ENCODE measurements around the gene IRF5. TPM values are rescaled to one million over a fixed set of nuclear protein-coding genes. Genes with fewer than 3 reads are reported as not detected.

IRF5 gene
- polyA plus RNA-seq, 1 donor (not counting 4 experiments of a cell fraction or from before 2014, with no cell fraction given) = 0.88 TPM

DNA sequence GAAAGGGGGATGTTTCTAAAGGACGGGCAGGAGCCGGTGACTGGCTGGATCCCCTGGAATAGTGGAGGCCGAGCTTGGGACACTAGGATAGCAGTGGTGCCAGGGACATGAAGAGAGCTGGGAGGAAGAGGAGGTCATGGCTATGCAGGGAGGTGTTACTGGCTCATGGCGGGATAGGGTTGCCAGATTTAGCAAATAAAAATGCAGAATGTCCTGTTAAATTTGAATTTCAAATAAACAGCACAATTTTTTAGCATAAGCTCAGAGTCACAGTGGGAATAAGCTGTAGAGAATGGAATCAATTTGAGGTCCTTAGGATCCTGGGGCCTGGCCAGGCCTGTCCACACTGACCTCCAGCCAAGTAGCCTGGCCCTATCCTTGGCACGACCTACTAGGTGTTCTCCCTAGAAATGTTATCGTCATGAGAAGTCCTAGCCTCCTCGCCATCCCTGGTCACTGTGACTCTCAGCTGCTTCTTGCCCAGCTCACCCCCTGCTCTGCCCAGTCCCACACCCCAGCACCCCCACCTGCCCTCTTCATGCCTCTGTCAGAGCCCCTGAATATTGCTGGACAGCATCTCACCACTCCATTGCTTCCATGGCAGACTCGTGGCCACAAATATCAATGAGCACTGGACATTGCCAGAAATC is 19.6 kb upstream of the IRF5 start:
- dilution Hi-C loops (cut with MboI; ENCODE audit: extremely low pct_ligation_motif_present, low sequenced_read_pairs) = no loop called here
- Histone ChIP-seq H4K20me1 (ENCODE audit: control insufficient read depth, extremely low read depth, insufficient read depth, low read length) (no peaks in the 10 kb centered on the region), H3K4me1 (ENCODE audit: control insufficient read depth, extremely low read depth, insufficient read depth, low read length) (no peaks in the 10 kb centered on the region), H2AFZ (ENCODE audit: control insufficient read depth, low read length) (no peak overlapping the region), H3K9me1 (ENCODE audit: control insufficient read depth, extremely low read depth, insufficient read depth, low read length) (no peaks in the 10 kb centered on the region), H3K79me2 (ENCODE audit: control insufficient read depth, insufficient read depth, low read length) (no peaks in the 10 kb centered on the region), H3K9me3 (ENCODE audit: control insufficient read depth, low read depth, low read length) (no peaks in the 10 kb centered on the region), H3K27ac (ENCODE audit: control insufficient read depth, insufficient read depth, low read length) (no peak overlapping the region), H3K36me3 (ENCODE audit: control insufficient read depth in 2 of 2, extremely low read depth in 1 of 2, insufficient read depth in 2 of 2, low read length in 2 of 2) (no peaks in the 10 kb centered on the region), H3K4me2 (ENCODE audit: control insufficient read depth, extremely low read depth, insufficient read depth, low read depth, low read length) (no peak overlapping the region), H3K9ac (ENCODE audit: control insufficient read depth, extremely low read depth, insufficient read depth, low read length) (no peak overlapping the region), H3K4me3 (ENCODE audit: control insufficient read depth in 2 of 3, extremely low read depth in 1 of 3, insufficient read depth in 2 of 3, low read depth in 1 of 3, low read length in 3 of 3) (no peak overlapping the region), H3K27me3 (ENCODE audit: control insufficient read depth, extremely low read depth, insufficient read depth, low read length) (peaks cover 59% of the 10 kb centered on the region)
- DNase-seq (ENCODE audit: low read depth, low spot score) (no peak), FAIRE-seq (no peak)
- TF ChIP-seq EZH2 (IDR thresholded peaks at IDR 0.05; ENCODE audit: low read length) = no peak
- TF ChIP-seq, protein P1, sequence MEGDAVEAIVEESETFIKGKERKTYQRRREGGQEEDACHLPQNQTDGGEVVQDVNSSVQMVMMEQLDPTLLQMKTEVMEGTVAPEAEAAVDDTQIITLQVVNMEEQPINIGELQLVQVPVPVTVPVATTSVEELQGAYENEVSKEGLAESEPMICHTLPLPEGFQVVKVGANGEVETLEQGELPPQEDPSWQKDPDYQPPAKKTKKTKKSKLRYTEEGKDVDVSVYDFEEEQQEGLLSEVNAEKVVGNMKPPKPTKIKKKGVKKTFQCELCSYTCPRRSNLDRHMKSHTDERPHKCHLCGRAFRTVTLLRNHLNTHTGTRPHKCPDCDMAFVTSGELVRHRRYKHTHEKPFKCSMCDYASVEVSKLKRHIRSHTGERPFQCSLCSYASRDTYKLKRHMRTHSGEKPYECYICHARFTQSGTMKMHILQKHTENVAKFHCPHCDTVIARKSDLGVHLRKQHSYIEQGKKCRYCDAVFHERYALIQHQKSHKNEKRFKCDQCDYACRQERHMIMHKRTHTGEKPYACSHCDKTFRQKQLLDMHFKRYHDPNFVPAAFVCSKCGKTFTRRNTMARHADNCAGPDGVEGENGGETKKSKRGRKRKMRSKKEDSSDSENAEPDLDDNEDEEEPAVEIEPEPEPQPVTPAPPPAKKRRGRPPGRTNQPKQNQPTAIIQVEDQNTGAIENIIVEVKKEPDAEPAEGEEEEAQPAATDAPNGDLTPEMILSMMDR (optimal IDR thresholded peaks at IDR 0.05 in 1 of 3, IDR thresholded peaks at IDR 0.05 in 1 of 3, conservative IDR thresholded peaks at IDR 0.05 in 1 of 3; ENCODE audit: extremely low read depth in 1 of 3, insufficient read depth in 2 of 3, low read length in 3 of 3) = no peak

DNA sequence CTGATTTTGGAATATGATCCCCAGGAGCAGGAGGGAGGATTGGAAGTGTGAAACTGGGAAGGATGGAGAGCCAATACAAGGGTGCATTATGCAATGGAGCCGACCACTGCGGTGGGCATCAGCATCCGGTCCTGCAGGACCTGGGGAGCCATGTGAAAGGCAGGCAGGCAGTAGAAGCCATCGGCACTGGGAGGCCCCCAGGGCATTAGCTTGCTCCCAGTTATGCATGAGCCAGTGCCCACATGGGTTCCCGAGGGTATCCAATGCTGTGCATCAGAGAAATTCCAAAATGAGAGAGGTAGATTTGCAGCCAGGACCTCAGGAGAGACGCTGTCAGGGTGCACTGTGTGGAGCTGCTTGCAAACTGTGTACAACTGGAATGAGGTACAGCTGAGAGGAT is 18.5 kb upstream of the IRF5 start:
- no peaks in the 10 kb centered on the region for H3K9me1 ChIP-seq (ENCODE audit: control insufficient read depth, extremely low read depth, insufficient read depth, low read length)
- FAIRE-seq (no peak), DNase-seq (ENCODE audit: low read depth, low spot score) (no peak)
- no peaks in the 10 kb centered on the region for H3K79me2 ChIP-seq (ENCODE audit: control insufficient read depth, insufficient read depth, low read length)
- H3K27me3 ChIP-seq (ENCODE audit: control insufficient read depth, extremely low read depth, insufficient read depth, low read length) = peaks cover 54% of the 10 kb centered on the region
- dilution Hi-C loops (cut with MboI; ENCODE audit: extremely low pct_ligation_motif_present, low sequenced_read_pairs) = no loop called here
- no peaks in the 10 kb centered on the region for H3K9me3 ChIP-seq (ENCODE audit: control insufficient read depth, low read depth, low read length)
- no peak overlapping the region for H3K27ac ChIP-seq (ENCODE audit: control insufficient read depth, insufficient read depth, low read length)
- H3K4me2 ChIP-seq (ENCODE audit: control insufficient read depth, extremely low read depth, insufficient read depth, low read depth, low read length) = no peak overlapping the region
- H4K20me1 ChIP-seq (ENCODE audit: control insufficient read depth, extremely low read depth, insufficient read depth, low read length) = no peaks in the 10 kb centered on the region
- H3K9ac ChIP-seq (ENCODE audit: control insufficient read depth, extremely low read depth, insufficient read depth, low read length) = no peak overlapping the region
- H3K4me3 ChIP-seq (ENCODE audit: control insufficient read depth in 2 of 3, extremely low read depth in 1 of 3, insufficient read depth in 2 of 3, low read depth in 1 of 3, low read length in 3 of 3) = no peak overlapping the region
- no peaks in the 10 kb centered on the region for H3K4me1 ChIP-seq (ENCODE audit: control insufficient read depth, extremely low read depth, insufficient read depth, low read length)
- H2AFZ ChIP-seq (ENCODE audit: control insufficient read depth, low read length) = no peak overlapping the region
- TF ChIP-seq, protein P1 (optimal IDR thresholded peaks at IDR 0.05 in 1 of 3, IDR thresholded peaks at IDR 0.05 in 1 of 3, conservative IDR thresholded peaks at IDR 0.05 in 1 of 3; ENCODE audit: extremely low read depth in 1 of 3, insufficient read depth in 2 of 3, low read length in 3 of 3) = no peak
- TF ChIP-seq EZH2 (IDR thresholded peaks at IDR 0.05; ENCODE audit: low read length) = no peak
- H3K36me3 ChIP-seq (ENCODE audit: control insufficient read depth in 2 of 2, extremely low read depth in 1 of 2, insufficient read depth in 2 of 2, low read length in 2 of 2) = no peaks in the 10 kb centered on the region
